ENCODE data around the gene CYB5RL.

The CYB5RL gene

DNA sequence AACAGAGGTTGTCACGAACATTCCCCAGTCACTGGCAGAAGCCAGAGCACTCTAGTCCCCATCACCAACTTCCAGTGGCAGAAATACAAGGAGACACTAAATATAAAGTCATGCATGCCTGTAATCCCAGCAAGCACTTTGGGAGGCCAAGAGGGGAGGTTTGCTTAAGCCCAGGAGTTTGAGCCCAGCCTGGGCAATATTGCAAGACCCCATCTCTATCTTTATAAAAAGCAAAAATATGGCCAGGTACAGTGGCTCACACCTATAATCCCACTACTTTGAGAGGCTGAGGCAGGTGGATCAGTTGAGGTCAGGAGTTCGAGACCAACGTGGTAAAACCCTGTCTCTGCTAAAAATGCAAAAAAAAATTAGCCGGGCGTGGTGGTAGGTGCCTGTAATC, 6.4 kb downstream of the CYB5RL start:
- H3K36me3 ChIP-seq (ENCODE audit: control insufficient read depth, insufficient read depth, low read length): no peaks in the 10 kb centered on the region
- H3K27me3 ChIP-seq (ENCODE audit: insufficient read depth, low read length, poor library complexity): no peaks in the 10 kb centered on the region
- no CpG with 5 or more reads among the region's 5 CpGs for WGBS (ENCODE audit: extremely low coverage, insufficient coverage, low lambda C conversion rate)

GRCh38 chr1:54191525-54191924, 8.3 kb downstream of the CYB5RL start:
- H3K9ac ChIP-seq (ENCODE audit: low read length): no peak overlapping the region

More for the DNA sequence above, 6.4 kb downstream of the CYB5RL start:
- no peak overlapping the region for H2BK15ac ChIP-seq (replicated peaks; ENCODE audit: low read depth)
- H2BK120ac ChIP-seq (ENCODE audit: low read depth, low read length): no peak overlapping the region
- H3K23ac ChIP-seq (ENCODE audit: low read length): no peak overlapping the region
- no peak overlapping the region for H3K4me2 ChIP-seq (ENCODE audit: low read length)
- H3K9ac ChIP-seq (ENCODE audit: low read length): no peak overlapping the region
- no peaks in the 10 kb centered on the region for H3K4me1 ChIP-seq (ENCODE audit: control insufficient read depth, low read depth, low read length)
- no peak overlapping the region for H2AK5ac ChIP-seq (ENCODE audit: low read length)
- H4K8ac ChIP-seq (ENCODE audit: low read depth, low read length): no peak overlapping the region
- H3K79me2 ChIP-seq (ENCODE audit: control insufficient read depth, insufficient read depth, low read length): no peaks in the 10 kb centered on the region
- H3K18ac ChIP-seq (ENCODE audit: low read length): no peak overlapping the region
- H4K5ac ChIP-seq (ENCODE audit: low read length): no peak overlapping the region
- H3K79me1 ChIP-seq (ENCODE audit: low read length): no peaks in the 10 kb centered on the region
- DNase-seq: no peak
- H3K56ac ChIP-seq (ENCODE audit: low read length): no peak overlapping the region
- no peak overlapping the region for H3K27ac ChIP-seq (ENCODE audit: low read depth, low read length)
- H3K4ac ChIP-seq (ENCODE audit: low read depth, low read length): no peak overlapping the region
- no peak overlapping the region for H3K4me3 ChIP-seq (ENCODE audit: low read length)
- H2BK5ac ChIP-seq (ENCODE audit: low read length): no peak overlapping the region

GRCh38 chr1:54190526-54190925, 9.3 kb downstream of the CYB5RL start:
- Histone ChIP-seq H3K23ac (ENCODE audit: low read length) (no peak overlapping the region), H3K56ac (ENCODE audit: low read length) (no peak overlapping the region), H3K4me2 (ENCODE audit: low read length) (no peak overlapping the region), H3K4me1 (ENCODE audit: control insufficient read depth, low read depth, low read length) (no peaks in the 10 kb centered on the region), H3K27me3 (ENCODE audit: insufficient read depth, low read length, poor library complexity) (no peaks in the 10 kb centered on the region), H3K4ac (ENCODE audit: low read depth, low read length) (no peak overlapping the region), H3K9ac (ENCODE audit: low read length) (no peak overlapping the region), H3K18ac (ENCODE audit: low read length) (no peak overlapping the region), H2BK120ac (ENCODE audit: low read depth, low read length) (no peak overlapping the region), H3K36me3 (ENCODE audit: control insufficient read depth, insufficient read depth, low read length) (no peaks in the 10 kb centered on the region), H3K4me3 (ENCODE audit: low read length) (no peak overlapping the region), H2BK15ac (replicated peaks; ENCODE audit: low read depth) (no peak overlapping the region), H4K5ac (ENCODE audit: low read length) (no peak overlapping the region), H2BK5ac (ENCODE audit: low read length) (no peak overlapping the region), H3K27ac (ENCODE audit: low read depth, low read length) (no peak overlapping the region), H4K8ac (ENCODE audit: low read depth, low read length) (no peak overlapping the region), H3K79me2 (ENCODE audit: control insufficient read depth, insufficient read depth, low read length) (no peaks in the 10 kb centered on the region), H3K79me1 (ENCODE audit: low read length) (no peaks in the 10 kb centered on the region), H2AK5ac (ENCODE audit: low read length) (no peak overlapping the region)
- no CpG with 5 or more reads among the region's 9 CpGs for WGBS (ENCODE audit: extremely low coverage, insufficient coverage, low lambda C conversion rate)
- DNase-seq: no peak

More at GRCh38 chr1:54191525-54191924, 8.3 kb downstream of the CYB5RL start:
- Histone ChIP-seq H3K23ac (ENCODE audit: low read length) (no peak overlapping the region), H3K4me2 (ENCODE audit: low read length) (no peak overlapping the region), H3K79me2 (ENCODE audit: control insufficient read depth, insufficient read depth, low read length) (no peaks in the 10 kb centered on the region), H4K8ac (ENCODE audit: low read depth, low read length) (no peak overlapping the region), H2BK120ac (ENCODE audit: low read depth, low read length) (no peak overlapping the region), H2AK5ac (ENCODE audit: low read length) (no peak overlapping the region), H3K79me1 (ENCODE audit: low read length) (no peaks in the 10 kb centered on the region), H3K4me3 (ENCODE audit: low read length) (no peak overlapping the region), H3K4ac (ENCODE audit: low read depth, low read length) (no peak overlapping the region), H3K56ac (ENCODE audit: low read length) (no peak overlapping the region), H3K18ac (ENCODE audit: low read length) (no peak overlapping the region), H4K5ac (ENCODE audit: low read length) (no peak overlapping the region), H3K4me1 (ENCODE audit: control insufficient read depth, low read depth, low read length) (no peaks in the 10 kb centered on the region), H2BK15ac (replicated peaks; ENCODE audit: low read depth) (no peak overlapping the region), H3K27ac (ENCODE audit: low read depth, low read length) (no peak overlapping the region), H3K27me3 (ENCODE audit: insufficient read depth, low read length, poor library complexity) (no peaks in the 10 kb centered on the region), H2BK5ac (ENCODE audit: low read length) (no peak overlapping the region), H3K36me3 (ENCODE audit: control insufficient read depth, insufficient read depth, low read length) (no peaks in the 10 kb centered on the region)
- no CpG with 5 or more reads among the region's 1 CpG for WGBS (ENCODE audit: extremely low coverage, insufficient coverage, low lambda C conversion rate)
- DNase-seq: no peak

GRCh38 chr1:54188291-54188690, 11.5 kb downstream of the CYB5RL start:
- Histone ChIP-seq H3K36me3 (ENCODE audit: control insufficient read depth, insufficient read depth, low read length) (no peaks in the 10 kb centered on the region), H3K4me3 (ENCODE audit: low read length) (no peak overlapping the region), H3K4ac (ENCODE audit: low read depth, low read length) (no peak overlapping the region), H3K4me2 (ENCODE audit: low read length) (no peak overlapping the region), H3K23ac (ENCODE audit: low read length) (no peak overlapping the region), H3K18ac (ENCODE audit: low read length) (no peak overlapping the region), H3K79me2 (ENCODE audit: control insufficient read depth, insufficient read depth, low read length) (no peaks in the 10 kb centered on the region), H3K79me1 (ENCODE audit: low read length) (no peaks in the 10 kb centered on the region), H3K56ac (ENCODE audit: low read length) (no peak overlapping the region), H2BK120ac (ENCODE audit: low read depth, low read length) (no peak overlapping the region), H3K4me1 (ENCODE audit: control insufficient read depth, low read depth, low read length) (no peaks in the 10 kb centered on the region), H2BK5ac (ENCODE audit: low read length) (no peak overlapping the region), H2BK15ac (replicated peaks; ENCODE audit: low read depth) (no peak overlapping the region), H4K8ac (ENCODE audit: low read depth, low read length) (no peak overlapping the region), H4K5ac (ENCODE audit: low read length) (no peak overlapping the region), H3K27me3 (ENCODE audit: insufficient read depth, low read length, poor library complexity) (no peaks in the 10 kb centered on the region), H2AK5ac (ENCODE audit: low read length) (no peak overlapping the region), H3K9ac (ENCODE audit: low read length) (no peak overlapping the region), H3K27ac (ENCODE audit: low read depth, low read length) (no peak overlapping the region)
- no CpG with 5 or more reads among the region's 1 CpG for WGBS (ENCODE audit: extremely low coverage, insufficient coverage, low lambda C conversion rate)
- no peak for DNase-seq

- no peaks in the 10 kb centered on the region for H3K79me2 ChIP-seq (ENCODE audit: control insufficient read depth, insufficient read depth, low read length)
- H3K18ac ChIP-seq (ENCODE audit: low read length): no peak overlapping the region
- no peak overlapping the region for H4K8ac ChIP-seq (ENCODE audit: low read depth, low read length)
- H3K56ac ChIP-seq (ENCODE audit: low read length): no peak overlapping the region
- H3K27ac ChIP-seq (ENCODE audit: low read depth, low read length): no peak overlapping the region
- no peak overlapping the region for H2BK120ac ChIP-seq (ENCODE audit: low read depth, low read length)
- no peak overlapping the region for H3K9ac ChIP-seq (ENCODE audit: low read length)
- no peaks in the 10 kb centered on the region for H3K27me3 ChIP-seq (ENCODE audit: insufficient read depth, low read length, poor library complexity)
- no peak overlapping the region for H2AK5ac ChIP-seq (ENCODE audit: low read length)
- H3K4me1 ChIP-seq (ENCODE audit: control insufficient read depth, low read depth, low read length): no peaks in the 10 kb centered on the region
- no peak overlapping the region for H3K4ac ChIP-seq (ENCODE audit: low read depth, low read length)
- no peaks in the 10 kb centered on the region for H3K79me1 ChIP-seq (ENCODE audit: low read length)
- WGBS (ENCODE audit: extremely low coverage, insufficient coverage, low lambda C conversion rate): no CpG with 5 or more reads among the region's 3 CpGs
- no peak overlapping the region for H4K5ac ChIP-seq (ENCODE audit: low read length)
- no peak overlapping the region for H3K4me3 ChIP-seq (ENCODE audit: low read length)
- no peak overlapping the region for H2BK15ac ChIP-seq (replicated peaks; ENCODE audit: low read depth)
- H3K23ac ChIP-seq (ENCODE audit: low read length): no peak overlapping the region
- H3K36me3 ChIP-seq (ENCODE audit: control insufficient read depth, insufficient read depth, low read length): no peaks in the 10 kb centered on the region
- H2BK5ac ChIP-seq (ENCODE audit: low read length): no peak overlapping the region
- DNase-seq: no peak
- H3K4me2 ChIP-seq (ENCODE audit: low read length): no peak overlapping the region
Observed at GRCh38 chr1:54186056-54186455, 13.8 kb downstream of the CYB5RL start.

DNA sequence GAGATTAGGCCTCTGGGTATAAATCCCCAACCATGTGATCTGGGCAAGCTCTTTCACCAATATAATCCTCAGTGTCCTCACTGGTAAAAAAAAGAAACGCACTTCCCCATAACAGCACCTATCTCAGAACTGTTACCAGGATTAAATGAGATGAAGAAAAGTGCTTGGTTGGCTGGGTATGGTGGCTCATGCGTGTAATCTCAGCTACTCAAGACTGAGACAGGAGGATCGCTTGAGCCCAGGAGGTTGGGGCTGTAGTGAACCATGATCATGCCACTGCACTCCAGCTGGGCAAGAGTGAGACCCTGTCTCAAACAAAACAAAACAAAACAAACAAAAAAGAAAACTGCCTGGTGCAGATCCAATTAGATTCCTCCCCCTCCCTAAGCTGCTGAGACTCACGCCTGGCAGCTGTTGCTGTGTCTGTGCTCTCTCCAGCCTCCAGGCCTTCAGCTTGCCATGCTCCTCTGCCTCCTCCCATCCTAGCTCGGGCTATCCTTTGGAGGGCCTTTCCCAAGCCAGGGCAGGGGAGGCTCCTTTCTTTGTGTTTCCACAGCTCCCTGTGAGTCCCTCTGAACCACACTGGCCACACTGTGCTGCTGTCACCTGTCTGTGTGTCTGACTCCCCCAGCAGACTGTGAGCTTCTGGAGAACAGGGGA, 19.0 kb downstream of the CYB5RL start:
- Histone ChIP-seq H3K56ac (ENCODE audit: low read length) (no peak overlapping the region), H4K5ac (ENCODE audit: low read length) (no peak overlapping the region), H4K8ac (ENCODE audit: low read depth, low read length) (no peak overlapping the region), H2BK15ac (replicated peaks; ENCODE audit: low read depth) (no peak overlapping the region), H3K4me1 (ENCODE audit: control insufficient read depth, low read depth, low read length) (no peaks in the 10 kb centered on the region), H3K4me3 (ENCODE audit: low read length) (no peak overlapping the region), H3K27me3 (ENCODE audit: insufficient read depth, low read length, poor library complexity) (no peaks in the 10 kb centered on the region), H3K18ac (ENCODE audit: low read length) (no peak overlapping the region), H3K4me2 (ENCODE audit: low read length) (no peak overlapping the region), H3K79me1 (ENCODE audit: low read length) (no peaks in the 10 kb centered on the region), H3K23ac (ENCODE audit: low read length) (no peak overlapping the region), H2BK5ac (ENCODE audit: low read length) (no peak overlapping the region), H3K36me3 (ENCODE audit: control insufficient read depth, insufficient read depth, low read length) (no peaks in the 10 kb centered on the region), H3K27ac (ENCODE audit: low read depth, low read length) (no peak overlapping the region), H3K4ac (ENCODE audit: low read depth, low read length) (no peak overlapping the region), H2AK5ac (ENCODE audit: low read length) (no peak overlapping the region), H3K79me2 (ENCODE audit: control insufficient read depth, insufficient read depth, low read length) (no peaks in the 10 kb centered on the region), H2BK120ac (ENCODE audit: low read depth, low read length) (no peak overlapping the region), H3K9ac (ENCODE audit: low read length) (no peak overlapping the region)
- DNase-seq: no peak
- WGBS (ENCODE audit: extremely low coverage, insufficient coverage, low lambda C conversion rate): no CpG with 5 or more reads among the region's 5 CpGs
